IPS-20b (cell line): ENCODE results near the gene TRPC4AP.

Experiments
- H3K27ac ChIP-seq: one replicate; pipeline ENCODE4 v1.5.1; 2013; ENCODE audit warnings: low read length
- H3K27me3 ChIP-seq: 2 replicates; pipeline ENCODE4 v1.6.1; 2013; ENCODE audit warnings: mild to moderate bottlenecking, low read length, inconsistent platforms; ENCODE audit not compliant: insufficient read depth
- H3K36me3 ChIP-seq: 2 replicates; pipeline ENCODE4 v1.6.1; 2013; ENCODE audit warnings: low read depth, mild to moderate bottlenecking, inconsistent platforms, low read length, moderate library complexity; ENCODE audit not compliant: insufficient read depth
- H3K4me1 ChIP-seq: 2 replicates; pipeline ENCODE4 v1.6.1; 2013; ENCODE audit warnings: mild to moderate bottlenecking, control low read depth, inconsistent platforms, low read length, moderate library complexity; ENCODE audit not compliant: insufficient read depth
- H3K4me3 ChIP-seq: 2 replicates; pipeline ENCODE4 v1.5.1; 2013; ENCODE audit warnings: mild to moderate bottlenecking, low read length, inconsistent platforms
- H3K9ac ChIP-seq: 2 replicates; pipeline ENCODE4 v1.6.1; 2013; ENCODE audit warnings: low read depth, mild to moderate bottlenecking, inconsistent platforms, low read length, moderate library complexity
- H3K9me3 ChIP-seq: 2 replicates; pipeline ENCODE4 v1.6.1; 2013; ENCODE audit warnings: mild to moderate bottlenecking, low read depth, low read length, inconsistent platforms; ENCODE audit not compliant: insufficient read depth

Gene TRPC4AP

GRCh38 chr20:35092524-35093266 is at the start of gene TRPC4AP:
TRPC4AP (minus strand) TSS chr20:35092807; CDS start chr20:35092781, 26 bp downstream.
- peak within 1 kb of the TSS; percentile 76 for H3K27ac ChIP-seq
- peaks cover 8% of the 10 kb centered on the region; the same call in 1 of the 2 replicates for H3K36me3 ChIP-seq
- H3K27me3 ChIP-seq: no peaks in the 10 kb centered on the region
- H3K4me1 ChIP-seq: peaks cover 14% of the 10 kb centered on the region
- H3K9ac ChIP-seq: peak within 1 kb of the TSS; percentile 88
- no peaks in the 10 kb centered on the region for H3K9me3 ChIP-seq
- peak within 1 kb of the TSS; percentile 96 for H3K4me3 ChIP-seq

- H3K36me3 ChIP-seq: peaks cover 62% of the 10 kb centered on the region
- H3K9me3 ChIP-seq: no peaks in the 10 kb centered on the region
- H3K27me3 ChIP-seq: no peaks in the 10 kb centered on the region
- H3K27ac ChIP-seq: no peak overlapping the region
- H3K9ac ChIP-seq: no peak overlapping the region
- H3K4me3 ChIP-seq: no peak overlapping the region
- no peaks in the 10 kb centered on the region for H3K4me1 ChIP-seq
Measured at GRCh38 chr20:35135867-35136586, 43.4 kb upstream of the TRPC4AP start.

- H3K4me1 ChIP-seq: no peaks in the 10 kb centered on the region
- H3K4me3 ChIP-seq: no peak overlapping the region
- H3K27ac ChIP-seq: no peak overlapping the region
- H3K9ac ChIP-seq: no peak overlapping the region
- H3K27me3 ChIP-seq: no peaks in the 10 kb centered on the region
- no peaks in the 10 kb centered on the region for H3K9me3 ChIP-seq
- peaks cover 59% of the 10 kb centered on the region for H3K36me3 ChIP-seq
Measured at GRCh38 chr20:35134880-35135279, 42.3 kb upstream of the TRPC4AP start.

GRCh38 chr20:35134472-35134871 is 41.9 kb upstream of the TRPC4AP start:
- Histone ChIP-seq H3K4me1 (no peaks in the 10 kb centered on the region), H3K27ac (no peak overlapping the region), H3K36me3 (peaks cover 61% of the 10 kb centered on the region), H3K27me3 (no peaks in the 10 kb centered on the region), H3K9me3 (no peaks in the 10 kb centered on the region), H3K9ac (no peak overlapping the region), H3K4me3 (no peak overlapping the region)

GRCh38 chr20:35133735-35134134 is 41.1 kb upstream of the TRPC4AP start:
- Histone ChIP-seq H3K27me3 (no peaks in the 10 kb centered on the region), H3K4me3 (no peak overlapping the region), H3K4me1 (no peaks in the 10 kb centered on the region), H3K27ac (no peak overlapping the region), H3K9me3 (no peaks in the 10 kb centered on the region), H3K36me3 (peaks cover 61% of the 10 kb centered on the region), H3K9ac (no peak overlapping the region)

- H3K27me3 ChIP-seq: no peaks in the 10 kb centered on the region
- H3K4me1 ChIP-seq: no peaks in the 10 kb centered on the region
- H3K4me3 ChIP-seq: no peak overlapping the region
- H3K9ac ChIP-seq: no peak overlapping the region
- H3K9me3 ChIP-seq: no peaks in the 10 kb centered on the region
- H3K36me3 ChIP-seq: peaks cover 60% of the 10 kb centered on the region
- H3K27ac ChIP-seq: no peak overlapping the region
Measured at GRCh38 chr20:35133031-35133430, 40.4 kb upstream of the TRPC4AP start.

- H3K9ac ChIP-seq: no peak overlapping the region
- H3K4me3 ChIP-seq: no peak overlapping the region
- no peaks in the 10 kb centered on the region for H3K4me1 ChIP-seq
- H3K27me3 ChIP-seq: no peaks in the 10 kb centered on the region
- peaks cover 57% of the 10 kb centered on the region for H3K36me3 ChIP-seq
- no peak overlapping the region for H3K27ac ChIP-seq
- no peaks in the 10 kb centered on the region for H3K9me3 ChIP-seq
Measured at GRCh38 chr20:35131934-35132333, 39.3 kb upstream of the TRPC4AP start.

GRCh38 chr20:35129647-35130069 is 37.1 kb upstream of the TRPC4AP start:
- Histone ChIP-seq H3K27ac (no peak overlapping the region), H3K4me1 (no peaks in the 10 kb centered on the region), H3K27me3 (no peaks in the 10 kb centered on the region), H3K9ac (no peak overlapping the region), H3K4me3 (no peak overlapping the region), H3K9me3 (no peaks in the 10 kb centered on the region), H3K36me3 (peaks cover 62% of the 10 kb centered on the region)

- H3K9me3 ChIP-seq: no peaks in the 10 kb centered on the region
- H3K36me3 ChIP-seq: peaks cover 62% of the 10 kb centered on the region
- H3K27ac ChIP-seq: no peak overlapping the region
Measured at GRCh38 chr20:35125753-35126152, 33.1 kb upstream of the TRPC4AP start.

GRCh38 chr20:35122756-35123405 is 30.3 kb upstream of the TRPC4AP start:
- no peaks in the 10 kb centered on the region for H3K27me3 ChIP-seq
- H3K36me3 ChIP-seq: peaks cover 68% of the 10 kb centered on the region
- no peak overlapping the region for H3K9ac ChIP-seq
- no peaks in the 10 kb centered on the region for H3K9me3 ChIP-seq
- H3K4me1 ChIP-seq: no peaks in the 10 kb centered on the region
- no peak overlapping the region for H3K4me3 ChIP-seq
- no peak overlapping the region for H3K27ac ChIP-seq

More at GRCh38 chr20:35125753-35126152, 33.1 kb upstream of the TRPC4AP start:
- H3K9ac ChIP-seq: no peak overlapping the region
- no peaks in the 10 kb centered on the region for H3K27me3 ChIP-seq
- no peak overlapping the region for H3K4me3 ChIP-seq
- no peaks in the 10 kb centered on the region for H3K4me1 ChIP-seq

GRCh38 chr20:35121186-35121585 is 28.6 kb upstream of the TRPC4AP start:
- Histone ChIP-seq H3K9ac (no peak overlapping the region), H3K27ac (no peak overlapping the region), H3K36me3 (peaks cover 67% of the 10 kb centered on the region)

More at GRCh38 chr20:35121186-35121585, 28.6 kb upstream of the TRPC4AP start:
- Histone ChIP-seq H3K4me1 (no peaks in the 10 kb centered on the region), H3K9me3 (no peaks in the 10 kb centered on the region), H3K4me3 (no peak overlapping the region), H3K27me3 (no peaks in the 10 kb centered on the region)
